GM19328 (cell line): Measurements from ENCODE around the gene GTPBP6.

Source experiments
- ATAC-seq: cut with Tn5 transposase; IDR thresholded peaks from one replicate; pipeline ENCODE4 v1.9.1; 2021; ENCODE audit warnings: mild to moderate bottlenecking, moderate library complexity; ENCODE audit not compliant: unreplicated experiment

GTPBP6 gene

GRCh38 chrX:318739-319578 is at the start of gene GTPBP6:
GTPBP6 (minus strand) TSS chrX:318796; CDS start chrX:318787, 9 bp downstream.
- peak; percentile 83 for ATAC-seq

- no peak for ATAC-seq
Measured at GRCh38 chrX:367866-368265, 49.3 kb upstream of the GTPBP6 start.

- no peak for ATAC-seq
Measured at GRCh38 chrX:367349-367748, 48.8 kb upstream of the GTPBP6 start.

GRCh38 chrX:363621-364375 is 45.2 kb upstream of the GTPBP6 start:
- ATAC-seq, result no peak

- ATAC-seq, result no peak
Measured at GRCh38 chrX:362937-363620, 44.5 kb upstream of the GTPBP6 start.

- ATAC-seq, result no peak
Measured at GRCh38 chrX:362351-362750, 43.8 kb upstream of the GTPBP6 start.

- no peak for ATAC-seq
Measured at GRCh38 chrX:361231-362145, 42.9 kb upstream of the GTPBP6 start.

GRCh38 chrX:360496-361150 is 42.0 kb upstream of the GTPBP6 start:
- no peak for ATAC-seq

GRCh38 chrX:358651-359143 is 40.1 kb upstream of the GTPBP6 start:
- no peak for ATAC-seq

- ATAC-seq, result no peak
Measured at GRCh38 chrX:357693-358471, 39.3 kb upstream of the GTPBP6 start.

- ATAC-seq, result no peak
Measured at GRCh38 chrX:357035-357692, 38.6 kb upstream of the GTPBP6 start.

GRCh38 chrX:356385-357034 is 37.9 kb upstream of the GTPBP6 start:
- no peak for ATAC-seq

GRCh38 chrX:355329-356050 is 36.9 kb upstream of the GTPBP6 start:
- no peak for ATAC-seq

GRCh38 chrX:353566-354535 is 35.3 kb upstream of the GTPBP6 start:
- ATAC-seq, result no peak

- no peak for ATAC-seq
Measured at GRCh38 chrX:352582-353314, 34.2 kb upstream of the GTPBP6 start.

GRCh38 chrX:352181-352580 is 33.6 kb upstream of the GTPBP6 start:
- ATAC-seq, result no peak
